Measurements from ENCODE around the gene MXD1.

Gene MXD1

GRCh38 chr2:69979902-69980807 lies 65.2 kb downstream of the MXD1 start:
- TF ChIP-seq, protein P1, sequence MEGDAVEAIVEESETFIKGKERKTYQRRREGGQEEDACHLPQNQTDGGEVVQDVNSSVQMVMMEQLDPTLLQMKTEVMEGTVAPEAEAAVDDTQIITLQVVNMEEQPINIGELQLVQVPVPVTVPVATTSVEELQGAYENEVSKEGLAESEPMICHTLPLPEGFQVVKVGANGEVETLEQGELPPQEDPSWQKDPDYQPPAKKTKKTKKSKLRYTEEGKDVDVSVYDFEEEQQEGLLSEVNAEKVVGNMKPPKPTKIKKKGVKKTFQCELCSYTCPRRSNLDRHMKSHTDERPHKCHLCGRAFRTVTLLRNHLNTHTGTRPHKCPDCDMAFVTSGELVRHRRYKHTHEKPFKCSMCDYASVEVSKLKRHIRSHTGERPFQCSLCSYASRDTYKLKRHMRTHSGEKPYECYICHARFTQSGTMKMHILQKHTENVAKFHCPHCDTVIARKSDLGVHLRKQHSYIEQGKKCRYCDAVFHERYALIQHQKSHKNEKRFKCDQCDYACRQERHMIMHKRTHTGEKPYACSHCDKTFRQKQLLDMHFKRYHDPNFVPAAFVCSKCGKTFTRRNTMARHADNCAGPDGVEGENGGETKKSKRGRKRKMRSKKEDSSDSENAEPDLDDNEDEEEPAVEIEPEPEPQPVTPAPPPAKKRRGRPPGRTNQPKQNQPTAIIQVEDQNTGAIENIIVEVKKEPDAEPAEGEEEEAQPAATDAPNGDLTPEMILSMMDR (IDR thresholded peaks at IDR 0.05; ENCODE audit: borderline replicate concordance, insufficient read depth, low read depth, low read length): no peak
- H3K4me3 ChIP-seq (ENCODE audit: low read depth, low read length): no peak overlapping the region

- TF ChIP-seq, protein P1 (IDR thresholded peaks at IDR 0.05; ENCODE audit: borderline replicate concordance, insufficient read depth, low read depth, low read length): no peak
- no peak overlapping the region for H3K4me3 ChIP-seq (ENCODE audit: low read depth, low read length)
Measured at GRCh38 chr2:69983392-69983966, 68.6 kb downstream of the MXD1 start.

- TF ChIP-seq, protein P1 (IDR thresholded peaks at IDR 0.05; ENCODE audit: borderline replicate concordance, insufficient read depth, low read depth, low read length): no peak
- H3K4me3 ChIP-seq (ENCODE audit: low read depth, low read length): no peak overlapping the region
Measured at GRCh38 chr2:69985216-69985615, 70.3 kb downstream of the MXD1 start.

DNA sequence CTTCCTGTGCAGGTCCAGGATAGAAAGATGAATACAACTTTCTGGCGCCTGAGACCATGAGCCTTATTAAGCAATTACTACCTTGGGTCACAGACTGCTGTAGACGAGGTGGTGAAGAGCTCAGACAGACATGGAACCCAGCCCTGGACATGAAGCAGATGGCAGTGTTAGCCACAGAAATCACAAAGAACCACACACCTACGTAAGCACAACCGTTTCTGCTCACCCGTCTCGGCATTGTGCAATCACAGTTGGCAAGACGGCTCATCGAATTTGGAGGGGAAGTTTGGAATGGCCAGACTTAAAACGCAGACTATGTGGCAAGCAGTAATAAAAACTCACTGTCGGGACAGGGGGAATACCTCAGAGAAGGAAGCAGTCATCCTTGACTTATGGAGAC lies 70.8 kb downstream of the MXD1 start:
- no peak overlapping the region for H3K4me3 ChIP-seq (ENCODE audit: low read depth, low read length)
- TF ChIP-seq, protein P1 (IDR thresholded peaks at IDR 0.05; ENCODE audit: borderline replicate concordance, insufficient read depth, low read depth, low read length): no peak

DNA sequence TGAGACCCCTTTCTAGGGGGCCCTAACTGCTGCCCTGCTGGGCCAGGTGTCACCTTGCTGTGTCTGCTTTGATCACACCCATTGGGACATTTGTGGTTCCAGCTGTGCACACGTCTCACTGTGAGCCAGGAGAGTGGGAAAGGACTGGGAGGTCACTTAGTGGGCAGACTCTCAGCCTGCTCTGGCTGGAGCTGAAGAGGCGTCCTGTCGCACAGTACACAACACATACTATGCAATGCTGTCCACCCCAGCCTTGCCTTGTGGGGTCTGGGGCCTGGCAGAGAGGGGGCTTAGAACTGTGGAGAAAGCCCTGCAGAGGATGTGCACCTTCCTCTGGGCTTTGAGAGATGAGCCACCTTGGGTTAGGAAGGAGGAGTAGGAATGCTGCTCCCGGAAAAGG lies 71.8 kb downstream of the MXD1 start:
- TF ChIP-seq, protein P1 (IDR thresholded peaks at IDR 0.05; ENCODE audit: borderline replicate concordance, insufficient read depth, low read depth, low read length): no peak
- no peak overlapping the region for H3K4me3 ChIP-seq (ENCODE audit: low read depth, low read length)

DNA sequence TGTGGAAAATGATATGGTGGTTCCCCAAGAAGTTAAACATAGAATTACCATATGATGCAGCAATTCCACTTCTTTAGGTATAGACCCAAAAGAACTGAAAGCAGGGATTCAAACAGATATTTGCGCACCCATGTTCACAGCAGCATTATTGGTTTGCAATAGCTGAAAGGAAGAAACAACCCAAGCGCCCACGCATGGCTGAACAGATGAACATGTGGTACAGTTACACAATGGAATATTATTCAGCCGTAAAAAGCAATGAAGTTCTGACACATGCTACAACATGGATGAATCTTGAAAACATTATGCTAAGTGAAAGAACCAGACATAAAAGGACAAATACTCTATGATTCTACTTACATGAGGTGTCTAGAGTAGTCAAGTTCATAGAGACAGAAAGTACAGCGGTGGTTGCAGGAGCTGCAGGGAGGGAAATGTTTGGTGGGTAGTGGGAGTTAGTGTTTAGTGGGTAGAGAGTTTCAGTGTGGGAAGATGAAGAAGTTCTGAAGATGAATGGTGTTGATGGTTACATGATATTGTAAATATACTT lies 73.3 kb downstream of the MXD1 start:
- H3K4me3 ChIP-seq (ENCODE audit: low read depth, low read length): no peak overlapping the region
- TF ChIP-seq, protein P1 (IDR thresholded peaks at IDR 0.05; ENCODE audit: borderline replicate concordance, insufficient read depth, low read depth, low read length): no peak

Data from GM12875 (cell line).